K562 (cell line): Measurements from ENCODE around the gene PUSL1. TPM values are rescaled to one million over a fixed set of nuclear protein-coding genes. Genes with fewer than 3 reads are reported as not detected.

Source experiments
- ATAC-seq: fragments of 200-7000 bp; cut with Tn5 transposase; 3 replicates; pipeline ENCODE4 v1.9.1; 2020; ENCODE audit warnings: moderate library complexity
- BruUV-seq: library from RNA; stranded (reverse); fragments of 400-500 nt; replicated peaks from 2 replicates; lab custom pipeline; 2021; lab: Mats Ljungman, UMichigan
- CTCF ChIA-PET: fragments of 300-600 bp; formaldehyde crosslinking; extraction: SDS; loops from one replicate; lab custom pipeline; 2021; ENCODE audit warnings: low intra/inter-chr PET ratio; lab: Yijun Ruan, JAX
- POLR2A ChIA-PET: fragments of 300-600, 350-650 bp; sonication (Branson Sonifier 250); formaldehyde crosslinking; extraction: SDS; loops from one replicate; lab custom pipeline; 2021; ENCODE audit warnings: antibody characterized with exemption, inconsistent platforms; lab: Yijun Ruan, JAX
- DNase-seq, 4 experiments: peaks; one replicate each; pipeline versions ENCODE4 v3.0.0 to v3.0.0-alpha.2; 2011 to 2018; ENCODE audit warnings: low spot score in 3 of 4, mixed read lengths in 3 of 4; ENCODE audit errors: extremely low read depth in 1 of 4
- FAIRE-seq: peaks from 2 replicates; lab custom pipeline; 2011; peaks lifted over from hg19 to GRCh38; lab: Jason Lieb, UNC
- H2AFZ ChIP-seq: 2 replicates; pipeline ENCODE4 v1.6.0; 2011; ENCODE audit warnings: low read depth, low read length, control low read depth, inconsistent platforms
- H3K27ac ChIP-seq: fragments of 200-600 bp; 3 replicates; pipeline ENCODE4 v1.8.0; 2011; ENCODE audit warnings: low read depth, mild to moderate bottlenecking, control low read depth, inconsistent platforms, low read length, moderate library complexity, mixed read lengths; ENCODE audit errors: extremely low read depth
- H3K27me3 ChIP-seq, 2 experiments: fragments of 300-600 bp in 1 of 2; 2 replicates in 1 of 2; 3 replicates in 1 of 2; pipeline versions ENCODE4 v1.6.0 to v1.8.0; 2011; ENCODE audit warnings: inconsistent platforms in 2 of 2, low read length in 2 of 2, mild to moderate bottlenecking in 1 of 2, mixed read lengths in 1 of 2, moderate library complexity in 1 of 2; ENCODE audit not compliant: control insufficient read depth in 2 of 2, insufficient read depth in 2 of 2
- H3K36me3 ChIP-seq: fragments of 300-600 bp; 3 replicates; pipeline ENCODE4 v1.8.0; 2011; ENCODE audit warnings: mild to moderate bottlenecking, low read length, inconsistent platforms; ENCODE audit not compliant: control insufficient read depth, insufficient read depth
- H3K4me1 ChIP-seq, 2 experiments: fragments of 200-600 bp in 1 of 2; replicated peaks in 1 of 2; 2 replicates in 1 of 2; 3 replicates in 1 of 2; pipeline versions ENCODE4 v1.5.1 to v1.8.0; 2011; ENCODE audit warnings: inconsistent platforms in 2 of 2, low read length in 2 of 2, mild to moderate bottlenecking in 1 of 2, mixed read lengths in 1 of 2, moderate library complexity in 1 of 2; ENCODE audit not compliant: control insufficient read depth in 2 of 2, insufficient read depth in 2 of 2
- H3K4me2 ChIP-seq: 2 replicates; pipeline ENCODE4 v1.6.1; 2011; ENCODE audit warnings: low read length, control low read depth, inconsistent platforms, mixed read lengths; ENCODE audit not compliant: insufficient read depth
- H3K4me3 ChIP-seq: fragments of 200-600 bp; sonication (generic), shearing (Covaris generic); 2 replicates; pipeline ENCODE4 v1.5.1; 2016; ENCODE audit warnings: control low read depth, inconsistent platforms
- H3K79me2 ChIP-seq: fragments of 200-600 bp; 3 replicates; pipeline ENCODE4 v1.8.0; 2011; ENCODE audit warnings: low read length, inconsistent platforms; ENCODE audit not compliant: control insufficient read depth, insufficient read depth
- H3K9ac ChIP-seq, 2 experiments: 2 replicates each; pipeline versions ENCODE4 v1.6.0 to v1.6.1; 2011; ENCODE audit warnings: low read depth in 2 of 2, low read length in 2 of 2, control low read depth in 1 of 2, inconsistent platforms in 1 of 2, mild to moderate bottlenecking in 1 of 2, mixed read lengths in 1 of 2; ENCODE audit not compliant: insufficient read depth in 1 of 2
- H3K9me1 ChIP-seq: one replicate; pipeline ENCODE4 v1.6.0; 2011; ENCODE audit warnings: inconsistent platforms, mild to moderate bottlenecking, low read length, moderate library complexity; ENCODE audit not compliant: control insufficient read depth, insufficient read depth
- H3K9me3 ChIP-seq: replicated peaks from 2 replicates; pipeline ENCODE4 v1.5.1; 2011; ENCODE audit warnings: low read depth, low read length, inconsistent platforms; ENCODE audit not compliant: control insufficient read depth, insufficient read depth
- H4K20me1 ChIP-seq: replicated peaks from 2 replicates; pipeline ENCODE4 v1.6.1; 2011; ENCODE audit warnings: low read length, inconsistent platforms, mixed read lengths; ENCODE audit not compliant: control insufficient read depth, insufficient read depth
- MAX ChIP-seq: sonication (generic); formaldehyde crosslinking; IDR thresholded peaks from 2 replicates; pipeline ENCODE4 v1.9.0; 2022; ENCODE audit warnings: mild to moderate bottlenecking, missing genetic modification reagents
- NFXL1 ChIP-seq: fragments of 450-650 bp; formaldehyde crosslinking; IDR thresholded peaks from 2 replicates; pipeline ENCODE4 v1.4.0; 2021; ENCODE audit warnings: mild to moderate bottlenecking
- RNF2 ChIP-seq: sonication (generic); IDR thresholded peaks from 2 replicates; pipeline ENCODE4 v1.6.1; 2016
- TFE3 ChIP-seq: fragments of 450-650 bp; formaldehyde crosslinking; IDR thresholded peaks from 2 replicates; pipeline ENCODE4 v1.4.0; 2020; ENCODE audit warnings: mild to moderate bottlenecking, mixed read lengths
- THAP12 ChIP-seq: fragments of 250-450 bp; sonication (Bioruptor Pico); IDR thresholded peaks from 2 replicates; pipeline ENCODE4 v1.9.0; 2021; ENCODE audit warnings: mild to moderate bottlenecking, inconsistent platforms
- ZBTB33 ChIP-seq: sonication (generic); formaldehyde crosslinking; IDR thresholded peaks from 2 replicates; pipeline ENCODE4 v1.8.1; 2023; ENCODE audit warnings: mild to moderate bottlenecking, missing genetic modification reagents
- ZKSCAN3 ChIP-seq: fragments of 250-450 bp; sonication (Bioruptor Pico); IDR thresholded peaks from 2 replicates; pipeline ENCODE4 v1.4.0; 2020
- ZNF740 ChIP-seq, 3 experiments: fragments of 200-800 bp in 1 of 3; sonication (Bioruptor generic) in 1 of 3; sonication (generic) in 1 of 3; formaldehyde crosslinking in 1 of 3; IDR thresholded peaks; 2 replicates each; pipeline versions ENCODE4 v1.6.1 to v1.8.0; 2016 to 2022; ENCODE audit warnings: mild to moderate bottlenecking in 2 of 3, missing compliant biosample characterization in 2 of 3, missing genetic modification characterization in 2 of 3, missing genetic modification reagents in 1 of 3
- WGBS: fragments of 100-300 bp; shearing (Covaris generic); methylation state at CpG from one replicate; pipeline ENCODE4 v1.1.6; 2016; ENCODE audit warnings: low coverage, mixed read lengths; ENCODE audit not compliant: insufficient coverage; ENCODE audit errors: missing lambda C conversion rate; 5-methylcytosine and 5-hydroxymethylcytosine counted together
- in situ Hi-C: fragments of 300-500 bp; cut with MboI; formaldehyde crosslinking; loops from 4 replicates; pipeline ENCODE4 v1.15.0; 2018; ENCODE audit warnings: inconsistent platforms, mixed read lengths
- intact Hi-C: fragments of 100-400 bp; cut with micrococcal nuclease; formaldehyde crosslinking; loops from 2 replicates; pipeline ENCODE4 v1.14.2; 2022
- polyA plus RNA-seq, 8 experiments: library from polyadenylated mRNA; depleted of rRNA in 4 of 8; stranded (reverse) in 5 of 8; unstranded in 3 of 8; fragments of >200 nt; fragmentation: Nextera tagmentation in 2 of 8; fragmentation: Illumina TruSeq in 1 of 8; extraction: Ambion mirVana in 2 of 8; extraction: Trizol in 1 of 8; gene quantifications; 2 replicates each; pipeline versions ENCODE4 v1.2.1 to v1.2.3, GENCODE V29; 2011 to 2014; ENCODE audit warnings: inconsistent platforms in 1 of 8, missing spikeins in 1 of 8
- total RNA-seq, 7 experiments: library from RNA; depleted of rRNA in 6 of 7; stranded (reverse); fragments of >200 nt in 6 of 7; fragmentation: Illumina TruSeq in 2 of 7; extraction: Trizol in 2 of 7; gene quantifications; 2 replicates each; pipeline versions ENCODE4 v1.2.1 to v1.2.3, GENCODE V29; 2011 to 2021; ENCODE audit warnings: low replicate concordance in 1 of 7

The PUSL1 gene
- total and polyA plus RNA-seq, 9 of the 15 experiments (the other 6 are each of a cell fraction or from before 2014, with no cell fraction given): 0.62 to 86.9 (median 13.6) TPM

GRCh38 chr1:1284221-1285101, 23.9 kb upstream of the PUSL1 start:
- ATAC-seq: no peak
- no peak overlapping the region for H3K27ac ChIP-seq
- ChIA-PET POLR2A (no interaction called here), CTCF (no interaction called here)
- H3K36me3 ChIP-seq: no peaks in the 10 kb centered on the region
- no TSS peak for BruUV-seq
- H3K79me2 ChIP-seq: no peaks in the 10 kb centered on the region
- H3K9me3 ChIP-seq: no peaks in the 10 kb centered on the region
- WGBS: 49% methylated on average over 23 of the region's 32 CpGs
- no peak overlapping the region for H2AFZ ChIP-seq
- peaks cover 3% of the 10 kb centered on the region; the same call in 1 of the 2 replicates for H4K20me1 ChIP-seq
- peaks cover 0 to 66% of the 10 kb centered on the region in 2 experiments; a peak in 3 of 5 replicates for H3K4me1 ChIP-seq
- DNase-seq: no peak
- no peak overlapping the region for H3K4me2 ChIP-seq
- H3K9ac ChIP-seq: no peak overlapping the region; a peak in 1 of 4 replicates
- peaks cover 2 to 29% of the 10 kb centered on the region in 2 experiments; a peak in 3 of 5 replicates for H3K27me3 ChIP-seq
- TF ChIP-seq NFXL1 (CRISPR knock-in tag): no peak
- no peak for TF ChIP-seq TFE3 (CRISPR knock-in tag)
- no peak for TF ChIP-seq RNF2
- TF ChIP-seq ZBTB33 (CRISPR knock-in tag): peak; percentile 28; the same call in 1 of the 2 replicates
- peak; percentile 18; the same call in 1 of the 2 replicates for TF ChIP-seq THAP12 (CRISPR knock-in tag)
- TF ChIP-seq ZKSCAN3 (CRISPR knock-in tag): no peak
- peak; percentile 80; the same call in 1 of the 2 replicates for TF ChIP-seq ZNF740 (CRISPR knock-in tag; IDR thresholded peaks at IDR 0.05)
- TF ChIP-seq ZNF740 (tag; IDR thresholded peaks at IDR 0.05): peak in 1 of 2 experiments; percentile 56; a peak in 1 of 4 replicates
- TF ChIP-seq MAX (CRISPR knock-in tag): peak; percentile 43
- no peak for FAIRE-seq
- no peak overlapping the region for H3K4me3 ChIP-seq
- intact Hi-C loops: no loop called here
- peaks cover 3% of the 10 kb centered on the region for H3K9me1 ChIP-seq
- in situ Hi-C loops: no loop called here
